Fibroblast of mammary gland (primary cell): ENCODE measurements around the gene RREB1.

Experiments used
- DNase-seq: peaks from one replicate; pipeline ENCODE4 v3.0.0-alpha.2; 2010; ENCODE audit warnings: low read depth
- H3K4me3 ChIP-seq: 2 replicates; pipeline ENCODE4 v1.5.1; 2011; ENCODE audit warnings: low read depth, mild to moderate bottlenecking, low read length, moderate library complexity; ENCODE audit not compliant: control insufficient read depth
- CTCF ChIP-seq: conservative IDR thresholded peaks from 2 replicates; pipeline ENCODE4 v1.5.1; 2011; ENCODE audit warnings: low read depth, low read length, inconsistent platforms; ENCODE audit not compliant: control insufficient read depth, insufficient read depth

The RREB1 gene

GRCh38 chr6:7106752-7107577 is 796 bp upstream of the RREB1 start:
- peak overlapping the region; percentile 95 for H3K4me3 ChIP-seq
- peak; percentile 16 for TF ChIP-seq CTCF
- no peak for DNase-seq

- DNase-seq = peak; percentile 47
- TF ChIP-seq CTCF = no peak
- H3K4me3 ChIP-seq = peak overlapping the region; percentile 95
Observed at GRCh38 chr6:7108196-7108963, 619 bp downstream of the RREB1 start.

GRCh38 chr6:7108964-7109836 is 1.4 kb downstream of the RREB1 start:
- peak; percentile 77 for DNase-seq

GRCh38 chr6:7110092-7110792 is 2.5 kb downstream of the RREB1 start:
- DNase-seq = no peak
- TF ChIP-seq CTCF = no peak
- H3K4me3 ChIP-seq = peak overlapping the region; percentile 95

More at GRCh38 chr6:7108964-7109836, 1.4 kb downstream of the RREB1 start:
- H3K4me3 ChIP-seq = peak overlapping the region; percentile 95
- no peak for TF ChIP-seq CTCF

- DNase-seq = no peak
- no peak for TF ChIP-seq CTCF
- no peak overlapping the region for H3K4me3 ChIP-seq
Observed at GRCh38 chr6:7111095-7111690, 3.4 kb downstream of the RREB1 start.
